Cerebellar nuclear complex (tissue), 1 donor: ENCODE results near the gene TSPY2.
"Not testable (repeated sequence)": the region's sequence is repeated elsewhere in the genome, so short reads cannot be mapped to it uniquely, and the experiment has no call there.

Source experiments
- DNase-seq, 2 experiments: peaks; one replicate each; lab custom pipeline; 2025; lab: John Stamatoyannopoulos, UW

The TSPY2 gene

GRCh38 chrY:6245923-6246322 lies at the start of gene TSPY2:
Gene TSPY2, plus strand, starts transcription at chrY:6246223. Its CDS starts 46 bp downstream, at chrY:6246269.
- not testable (repeated sequence) for DNase-seq

GRCh38 chrY:6209565-6209964 lies 36.5 kb upstream of the TSPY2 start:
- not testable (repeated sequence) for DNase-seq

- not testable (repeated sequence) for DNase-seq
Measured at GRCh38 chrY:6217045-6217444, 29.0 kb upstream of the TSPY2 start.

- not testable (repeated sequence) for DNase-seq
Measured at GRCh38 chrY:6269839-6270238, 23.8 kb downstream of the TSPY2 start.
